ENCODE data around the gene LST1. TPM values are rescaled to one million over a fixed set of nuclear protein-coding genes. Genes with fewer than 3 reads are reported as not detected.

Gene LST1
- total RNA-seq, 2 donors from 2014 or later, result 2.8 to 8.5 TPM

DNA sequence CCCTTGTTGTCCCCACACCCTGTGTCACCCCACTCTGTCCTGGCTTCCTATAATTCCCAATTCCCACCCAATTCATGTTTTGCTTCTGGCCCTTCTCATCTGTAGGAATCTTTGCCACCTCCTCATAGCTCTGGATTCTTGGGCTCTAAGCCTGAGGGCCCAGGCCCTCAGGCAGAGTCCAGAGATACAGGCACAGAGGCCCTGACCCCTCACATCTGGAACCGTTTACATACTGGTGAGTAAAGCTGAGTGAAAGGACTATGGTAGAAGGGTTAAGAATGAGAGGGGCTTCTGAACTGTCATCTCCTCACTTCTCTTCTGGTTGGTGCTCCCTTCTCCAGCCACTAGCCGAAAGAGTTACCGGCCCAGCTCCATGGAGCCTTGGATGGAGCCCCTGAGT, 48.1 kb downstream of the LST1 start:
- TF ChIP-seq, protein P1, sequence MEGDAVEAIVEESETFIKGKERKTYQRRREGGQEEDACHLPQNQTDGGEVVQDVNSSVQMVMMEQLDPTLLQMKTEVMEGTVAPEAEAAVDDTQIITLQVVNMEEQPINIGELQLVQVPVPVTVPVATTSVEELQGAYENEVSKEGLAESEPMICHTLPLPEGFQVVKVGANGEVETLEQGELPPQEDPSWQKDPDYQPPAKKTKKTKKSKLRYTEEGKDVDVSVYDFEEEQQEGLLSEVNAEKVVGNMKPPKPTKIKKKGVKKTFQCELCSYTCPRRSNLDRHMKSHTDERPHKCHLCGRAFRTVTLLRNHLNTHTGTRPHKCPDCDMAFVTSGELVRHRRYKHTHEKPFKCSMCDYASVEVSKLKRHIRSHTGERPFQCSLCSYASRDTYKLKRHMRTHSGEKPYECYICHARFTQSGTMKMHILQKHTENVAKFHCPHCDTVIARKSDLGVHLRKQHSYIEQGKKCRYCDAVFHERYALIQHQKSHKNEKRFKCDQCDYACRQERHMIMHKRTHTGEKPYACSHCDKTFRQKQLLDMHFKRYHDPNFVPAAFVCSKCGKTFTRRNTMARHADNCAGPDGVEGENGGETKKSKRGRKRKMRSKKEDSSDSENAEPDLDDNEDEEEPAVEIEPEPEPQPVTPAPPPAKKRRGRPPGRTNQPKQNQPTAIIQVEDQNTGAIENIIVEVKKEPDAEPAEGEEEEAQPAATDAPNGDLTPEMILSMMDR (IDR thresholded peaks at IDR 0.05), result no peak
- Histone ChIP-seq H3K4me3 (no peak overlapping the region), H3K27me3 (no peaks in the 10 kb centered on the region), H3K27ac (no peak overlapping the region), H3K36me3 (peaks cover 100% of the 10 kb centered on the region), H3K4me1 (no peaks in the 10 kb centered on the region), H3K9me3 (no peaks in the 10 kb centered on the region)
- no peak for DNase-seq (ENCODE audit: low spot score)

DNA sequence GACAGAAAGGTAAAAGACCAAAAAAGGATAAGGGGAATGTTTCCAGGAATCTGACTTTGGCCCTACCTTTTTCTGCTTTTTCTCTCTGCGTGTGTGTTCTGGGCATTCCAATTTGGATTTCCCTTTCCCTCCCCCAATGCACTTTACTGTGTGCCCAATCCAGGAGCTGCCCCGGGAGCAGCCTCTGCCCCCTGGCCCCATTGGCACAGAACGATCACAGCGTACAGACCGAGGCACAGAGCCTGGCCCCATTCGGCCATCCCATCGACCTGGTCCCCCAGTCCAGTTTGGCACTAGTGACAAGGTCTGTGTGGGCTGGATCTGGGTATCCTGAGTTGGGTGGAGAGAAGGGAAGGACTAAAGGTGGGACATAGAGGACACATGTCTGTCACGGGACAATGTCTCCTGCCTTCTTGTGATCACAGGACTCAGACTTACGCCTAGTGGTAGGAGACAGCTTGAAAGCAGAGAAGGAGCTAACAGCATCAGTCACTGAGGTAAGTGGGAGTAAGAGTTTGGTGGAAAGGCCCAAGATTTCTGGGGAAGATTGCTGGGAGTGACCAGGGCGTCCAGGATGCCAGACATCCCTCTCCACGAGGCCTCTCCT, 49.0 kb downstream of the LST1 start:
- TF ChIP-seq, protein P1 (IDR thresholded peaks at IDR 0.05), result no peak

DNA sequence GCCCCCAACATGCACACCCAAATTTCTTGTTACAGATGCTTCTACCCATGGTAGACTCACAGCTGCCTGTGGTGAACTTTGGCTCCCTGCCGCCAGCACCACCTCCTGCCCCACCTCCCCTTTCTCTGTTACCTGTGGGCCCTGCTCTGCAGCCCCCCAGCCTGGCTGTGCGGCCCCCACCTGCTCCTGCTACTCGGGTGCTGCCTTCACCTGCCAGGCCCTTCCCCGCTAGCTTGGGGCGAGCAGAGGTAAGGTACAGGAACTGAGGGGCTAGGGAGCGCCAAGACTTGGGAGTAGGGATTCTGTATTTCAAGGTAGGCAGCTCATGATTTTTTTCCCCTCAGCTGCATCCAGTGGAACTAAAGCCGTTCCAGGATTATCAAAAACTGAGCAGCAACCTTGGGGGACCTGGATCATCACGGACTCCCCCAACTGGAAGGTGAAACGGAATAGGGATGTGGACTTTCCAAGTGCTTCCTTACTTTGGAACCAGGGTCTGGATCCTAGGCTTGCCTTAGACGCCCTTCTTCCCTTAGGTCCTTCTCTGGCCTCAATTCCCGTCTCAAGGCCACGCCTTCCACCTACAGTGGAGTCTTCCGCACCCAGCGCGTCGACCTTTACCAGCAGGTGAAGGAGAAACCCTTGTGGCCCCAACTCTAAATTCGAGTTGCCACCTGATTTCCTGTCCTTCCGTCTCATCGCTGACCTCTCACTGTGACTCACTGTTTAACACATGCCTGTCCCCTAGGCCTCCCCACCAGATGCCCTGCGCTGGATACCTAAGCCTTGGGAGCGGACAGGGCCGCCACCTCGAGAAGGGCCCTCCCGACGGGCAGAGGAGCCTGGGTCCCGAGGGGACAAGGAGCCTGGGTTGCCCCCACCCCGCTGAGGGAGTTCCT, 50.9 kb downstream of the LST1 start:
- no peaks in the 10 kb centered on the region for H3K27me3 ChIP-seq
- DNase-seq (ENCODE audit: low spot score), result no peak
- H3K36me3 ChIP-seq, result peaks cover 100% of the 10 kb centered on the region
- H3K27ac ChIP-seq, result no peak overlapping the region
- TF ChIP-seq, protein P1 (IDR thresholded peaks at IDR 0.05), result no peak
- H3K4me1 ChIP-seq, result no peaks in the 10 kb centered on the region
- H3K9me3 ChIP-seq, result no peaks in the 10 kb centered on the region
- no peak overlapping the region for H3K4me3 ChIP-seq

More for the DNA sequence above, 49.0 kb downstream of the LST1 start:
- H3K4me3 ChIP-seq, result no peak overlapping the region
- H3K9me3 ChIP-seq, result no peaks in the 10 kb centered on the region
- H3K4me1 ChIP-seq, result no peaks in the 10 kb centered on the region
- H3K27me3 ChIP-seq, result no peaks in the 10 kb centered on the region
- DNase-seq (ENCODE audit: low spot score), result no peak
- H3K36me3 ChIP-seq, result peaks cover 100% of the 10 kb centered on the region
- H3K27ac ChIP-seq, result no peak overlapping the region

Small RNA genes lying within 50 kb of the gene (microRNA-seq; reads per million reads assigned to microRNA genes)
- 0 to 1.4 reads per million in 2 donors for gene MIR6832 (ENCODE audit: borderline number of aligned reads in 2 of 2, borderline replicate concordance in 1 of 2)

Other genes starting within 250 kb of the LST1 start
- gene HLA-B, start 229.1 kb upstream of the LST1 start, total RNA-seq, result 100 to 1,000 TPM; 297 to 584 TPM
- gene MICA, start 182.7 kb upstream of the LST1 start, total RNA-seq, result 10 to 100 TPM; 11.1 to 15.1 TPM
- gene MICB, start 88.1 kb upstream of the LST1 start, total RNA-seq, result 1 to 10 TPM; 1.6 to 3.1 TPM
- gene MCCD1, start 57.3 kb upstream of the LST1 start, total RNA-seq, result not detected
- 100 to 1,000 TPM; 119 to 143 TPM for gene DDX39B, start 44.3 kb upstream of the LST1 start, total RNA-seq
- gene ATP6V1G2, start 39.7 kb upstream of the LST1 start, total RNA-seq, result 1 to 10 TPM; 1.2 to 6.0 TPM
- gene NFKBIL1, start 38.7 kb upstream of the LST1 start, total RNA-seq, result 10 to 100 TPM; 12.9 to 18.4 TPM
- not detected for gene LTA, start 14.0 kb upstream of the LST1 start, total RNA-seq
- gene TNF, start 10.7 kb upstream of the LST1 start, total RNA-seq, result under 1 TPM in 1 of 2 donors, not detected in 1; 0.51 TPM
- not detected for gene LTB, start 3.9 kb upstream of the LST1 start, total RNA-seq
- gene NCR3, start 6.7 kb downstream of the LST1 start, total RNA-seq, result not detected
- gene AIF1, start 29.0 kb downstream of the LST1 start, total RNA-seq, result 10 to 100 TPM in 1 of 2 donors, 1 to 10 TPM in 1; 8.3 to 27.3 TPM
- 10 to 100 TPM; 61.0 to 96.7 TPM for gene PRRC2A, start 34.4 kb downstream of the LST1 start, total RNA-seq
- gene BAG6, start 66.4 kb downstream of the LST1 start, total RNA-seq, result 100 to 1,000 TPM; 209 to 306 TPM
- 1 to 10 TPM; 1.0 to 1.2 TPM for gene APOM, start 69.6 kb downstream of the LST1 start, total RNA-seq
- gene C6orf47, start 74.5 kb downstream of the LST1 start, total RNA-seq, result 10 to 100 TPM; 17.8 to 19.2 TPM
- gene GPANK1, start 78.7 kb downstream of the LST1 start, total RNA-seq, result 10 to 100 TPM; 14.7 to 20.0 TPM
- gene CSNK2B, start 79.8 kb downstream of the LST1 start, total RNA-seq, result 100 to 1,000 TPM; 242 to 243 TPM
- 1 to 10 TPM in 1 of 2 donors, under 1 TPM in 1; 0.67 to 1.8 TPM for gene LY6G5B, start 83.7 kb downstream of the LST1 start, total RNA-seq
- 1 to 10 TPM; 1.2 to 4.9 TPM for gene LY6G5C, start 94.8 kb downstream of the LST1 start, total RNA-seq
- 10 to 100 TPM; 22.7 to 29.4 TPM for gene ABHD16A, start 117.0 kb downstream of the LST1 start, total RNA-seq
- not detected for gene LY6G6F, start 120.6 kb downstream of the LST1 start, total RNA-seq
- not detected for gene LY6G6D, start 129.1 kb downstream of the LST1 start, total RNA-seq
- gene LY6G6C, start 135.5 kb downstream of the LST1 start, total RNA-seq, result 1 to 10 TPM in 1 of 2 donors, not detected in 1; 1.3 TPM
- gene MPIG6B, start 137.1 kb downstream of the LST1 start, total RNA-seq, result under 1 TPM in 1 of 2 donors, not detected in 1; 0.55 TPM
- gene DDAH2, start 143.0 kb downstream of the LST1 start, total RNA-seq, result 10 to 100 TPM; 53.5 to 93.3 TPM
- 100 to 1,000 TPM in 1 of 2 donors, 10 to 100 TPM in 1; 90.9 to 194 TPM for gene CLIC1, start 150.3 kb downstream of the LST1 start, total RNA-seq
- under 1 TPM; 0.37 to 0.98 TPM for gene MSH5, start 153.7 kb downstream of the LST1 start, total RNA-seq
- not detected for gene SAPCD1, start 176.4 kb downstream of the LST1 start, total RNA-seq
- gene VWA7, start 191.1 kb downstream of the LST1 start, total RNA-seq, result 1 to 10 TPM; 4.1 to 7.5 TPM
- gene VARS1, start 209.5 kb downstream of the LST1 start, total RNA-seq, result 10 to 100 TPM; 15.3 to 24.6 TPM
- gene LSM2, start 220.7 kb downstream of the LST1 start, total RNA-seq, result 10 to 100 TPM; 28.8 to 32.0 TPM
- 1 to 10 TPM; 1.1 to 1.6 TPM for gene HSPA1L, start 229.0 kb downstream of the LST1 start, total RNA-seq
- gene HSPA1A, start 229.3 kb downstream of the LST1 start, total RNA-seq, result 100 to 1,000 TPM; 315 to 334 TPM
- gene HSPA1B, start 241.5 kb downstream of the LST1 start, total RNA-seq, result 100 to 1,000 TPM; 131 to 232 TPM

Data from right atrium auricular region (tissue), 2 donors.